GM20000 (cell line): ENCODE data around the gene ORC3.

Experiments used
- DNase-seq: peaks from one replicate; pipeline ENCODE4 v3.0.0; 2012; ENCODE audit warnings: low spot score
- TF ChIP-seq, protein P1 (sequence below): IDR thresholded peaks from 2 replicates; pipeline ENCODE4 v1.5.1; 2012; ENCODE audit warnings: mild to moderate bottlenecking, control low read depth; ENCODE audit errors: extremely low read depth, missing control alignments

ORC3 gene

GRCh38 chr6:87553159-87553765, 36.7 kb upstream of the ORC3 start:
- TF ChIP-seq, protein P1, sequence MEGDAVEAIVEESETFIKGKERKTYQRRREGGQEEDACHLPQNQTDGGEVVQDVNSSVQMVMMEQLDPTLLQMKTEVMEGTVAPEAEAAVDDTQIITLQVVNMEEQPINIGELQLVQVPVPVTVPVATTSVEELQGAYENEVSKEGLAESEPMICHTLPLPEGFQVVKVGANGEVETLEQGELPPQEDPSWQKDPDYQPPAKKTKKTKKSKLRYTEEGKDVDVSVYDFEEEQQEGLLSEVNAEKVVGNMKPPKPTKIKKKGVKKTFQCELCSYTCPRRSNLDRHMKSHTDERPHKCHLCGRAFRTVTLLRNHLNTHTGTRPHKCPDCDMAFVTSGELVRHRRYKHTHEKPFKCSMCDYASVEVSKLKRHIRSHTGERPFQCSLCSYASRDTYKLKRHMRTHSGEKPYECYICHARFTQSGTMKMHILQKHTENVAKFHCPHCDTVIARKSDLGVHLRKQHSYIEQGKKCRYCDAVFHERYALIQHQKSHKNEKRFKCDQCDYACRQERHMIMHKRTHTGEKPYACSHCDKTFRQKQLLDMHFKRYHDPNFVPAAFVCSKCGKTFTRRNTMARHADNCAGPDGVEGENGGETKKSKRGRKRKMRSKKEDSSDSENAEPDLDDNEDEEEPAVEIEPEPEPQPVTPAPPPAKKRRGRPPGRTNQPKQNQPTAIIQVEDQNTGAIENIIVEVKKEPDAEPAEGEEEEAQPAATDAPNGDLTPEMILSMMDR = no peak

GRCh38 chr6:87555506-87555905, 34.4 kb upstream of the ORC3 start:
- TF ChIP-seq, protein P1 = no peak
- no peak for DNase-seq

More at GRCh38 chr6:87553159-87553765, 36.7 kb upstream of the ORC3 start:
- no peak for DNase-seq

- no peak for DNase-seq
- TF ChIP-seq, protein P1 = no peak
Observed at GRCh38 chr6:87558446-87558845, 31.5 kb upstream of the ORC3 start.

DNA sequence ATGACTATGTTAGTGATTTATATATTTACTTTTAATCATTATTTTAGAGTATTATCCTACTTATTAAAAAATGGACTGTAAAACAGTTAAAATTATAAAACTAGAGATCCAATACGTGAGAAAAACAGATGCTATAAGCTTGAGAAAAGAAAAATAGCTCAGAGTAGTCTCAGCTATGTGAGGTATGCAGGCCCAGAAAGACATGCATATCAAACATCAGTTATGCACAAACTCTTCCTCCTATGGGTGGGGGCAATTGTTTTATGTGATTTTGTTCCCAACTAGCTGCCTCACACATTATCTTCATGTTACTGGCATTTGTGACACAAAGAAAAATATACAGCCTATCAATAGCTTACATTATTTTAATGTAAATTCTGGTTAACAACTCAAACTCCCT, 28.9 kb upstream of the ORC3 start:
- TF ChIP-seq, protein P1 = no peak
- no peak for DNase-seq

- no peak for DNase-seq
Observed at GRCh38 chr6:87572021-87572420, 17.9 kb upstream of the ORC3 start.

GRCh38 chr6:87572883-87573282, 17.1 kb upstream of the ORC3 start:
- TF ChIP-seq, protein P1 = no peak
- no peak for DNase-seq

More at GRCh38 chr6:87572021-87572420, 17.9 kb upstream of the ORC3 start:
- TF ChIP-seq, protein P1 = no peak

DNA sequence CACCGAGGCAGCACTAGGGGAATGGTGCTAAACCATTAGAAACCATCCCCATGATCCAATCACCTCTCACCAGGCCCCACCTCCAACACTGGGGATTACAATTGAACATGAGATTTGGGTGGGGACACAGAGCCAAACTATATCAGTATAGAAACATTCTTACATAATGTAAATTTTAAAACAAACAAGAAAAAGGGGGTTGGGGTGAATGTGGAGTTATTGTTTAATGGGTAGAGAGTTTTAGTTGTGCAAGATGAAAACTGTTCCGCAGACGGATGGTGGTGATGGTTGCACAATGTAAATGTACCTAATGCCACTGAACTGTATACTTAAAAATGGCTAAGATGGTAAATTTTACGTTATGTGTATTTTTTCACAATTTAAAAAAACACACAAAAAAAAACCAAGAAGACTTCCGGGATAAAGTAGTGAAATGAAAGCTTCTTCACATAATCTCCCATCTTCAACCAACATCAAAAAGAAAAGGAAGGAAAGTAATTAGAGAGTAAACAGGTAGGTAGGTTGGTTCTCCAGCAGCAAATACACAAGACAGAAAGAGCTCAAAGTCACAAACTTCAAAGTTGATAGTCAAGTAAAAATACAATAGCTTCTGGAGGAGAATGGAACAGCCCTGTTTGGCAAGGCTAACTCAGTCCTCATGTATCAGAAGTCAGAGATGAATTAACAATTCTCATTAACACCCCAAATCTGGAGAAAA, 16.5 kb upstream of the ORC3 start:
- TF ChIP-seq, protein P1 = no peak
- DNase-seq = no peak
